UCSD-AML1 (cell line): ENCODE data around the gene OGFR.

Experiments used
- DNase-seq: peaks from one replicate; lab custom pipeline; 2025; ENCODE audit not compliant: unreplicated experiment; lab: John Stamatoyannopoulos, UW

The OGFR gene

DNA sequence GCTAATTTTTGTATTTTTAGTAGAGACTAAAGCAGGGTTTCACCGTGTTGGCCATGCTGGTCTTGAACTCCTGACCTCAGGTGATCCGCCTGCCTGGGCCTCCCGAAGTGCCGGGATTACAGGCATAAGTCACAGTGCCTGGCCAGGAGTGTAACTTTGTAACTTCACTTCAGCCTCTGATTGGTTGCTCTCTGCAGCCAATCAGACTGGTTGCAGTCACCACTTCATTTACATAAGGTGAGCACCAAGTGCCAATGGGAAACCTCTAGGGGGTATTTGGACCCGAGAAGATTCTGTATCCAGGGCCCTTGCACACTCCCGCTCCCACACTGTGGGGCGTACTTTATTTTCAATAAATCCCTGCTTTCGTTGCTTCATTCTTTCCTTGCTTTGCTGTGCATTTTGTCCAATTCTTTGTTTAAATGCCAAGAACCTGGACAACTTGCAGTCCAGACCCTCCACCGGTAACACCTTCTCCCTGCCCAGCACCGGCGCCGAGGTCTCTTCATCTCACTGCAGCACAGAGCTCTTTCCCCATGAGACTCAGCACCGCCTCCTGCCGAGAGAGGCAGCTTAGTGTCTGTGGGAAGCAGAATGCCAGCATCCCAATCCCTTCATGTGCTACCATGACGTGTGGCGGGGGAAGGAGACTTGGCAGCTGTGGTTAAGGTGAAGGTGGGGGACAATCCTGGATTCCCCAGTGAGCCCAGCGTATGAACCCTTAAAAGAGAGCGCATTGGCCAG lies 22.3 kb upstream of the OGFR start:
- DNase-seq: peak; percentile 65

- peak; percentile 75 for DNase-seq
These were observed 21.7 kb upstream of the OGFR start for GRCh38 chr20:62782893-62783278.

DNA sequence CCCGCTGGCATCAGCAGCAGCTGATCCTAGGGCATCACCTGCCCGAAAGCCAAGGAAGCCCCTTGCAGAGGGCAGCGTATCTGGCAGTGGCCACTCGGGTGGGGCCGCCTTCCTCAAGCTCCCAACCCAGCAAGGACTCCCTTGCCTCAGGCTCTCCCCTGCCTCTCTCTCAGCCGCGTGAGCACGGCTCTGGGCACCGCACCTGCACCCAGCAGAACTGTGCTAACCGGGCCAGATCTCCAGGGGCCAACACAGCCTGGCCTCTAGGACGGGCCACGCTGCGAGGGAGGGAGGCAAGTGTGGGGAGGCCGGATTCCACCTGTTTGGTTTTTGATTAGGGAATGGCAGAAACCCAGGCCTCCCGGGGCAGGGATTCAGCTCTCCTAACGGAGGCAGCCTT lies 20.1 kb upstream of the OGFR start:
- DNase-seq: no peak

GRCh38 chr20:62785393-62785792 lies 19.2 kb upstream of the OGFR start:
- no peak for DNase-seq

- no peak for DNase-seq
These were observed 18.5 kb upstream of the OGFR start for GRCh38 chr20:62786157-62786556.

- peak; percentile 27 for DNase-seq
These were observed 17.3 kb upstream of the OGFR start for GRCh38 chr20:62787321-62787720.

GRCh38 chr20:62787866-62788265 lies 16.8 kb upstream of the OGFR start:
- DNase-seq: no peak

GRCh38 chr20:62788607-62789006 lies 16.0 kb upstream of the OGFR start:
- DNase-seq: peak; percentile 35

- no peak for DNase-seq
These were observed 14.6 kb upstream of the OGFR start for GRCh38 chr20:62790075-62790474.

DNA sequence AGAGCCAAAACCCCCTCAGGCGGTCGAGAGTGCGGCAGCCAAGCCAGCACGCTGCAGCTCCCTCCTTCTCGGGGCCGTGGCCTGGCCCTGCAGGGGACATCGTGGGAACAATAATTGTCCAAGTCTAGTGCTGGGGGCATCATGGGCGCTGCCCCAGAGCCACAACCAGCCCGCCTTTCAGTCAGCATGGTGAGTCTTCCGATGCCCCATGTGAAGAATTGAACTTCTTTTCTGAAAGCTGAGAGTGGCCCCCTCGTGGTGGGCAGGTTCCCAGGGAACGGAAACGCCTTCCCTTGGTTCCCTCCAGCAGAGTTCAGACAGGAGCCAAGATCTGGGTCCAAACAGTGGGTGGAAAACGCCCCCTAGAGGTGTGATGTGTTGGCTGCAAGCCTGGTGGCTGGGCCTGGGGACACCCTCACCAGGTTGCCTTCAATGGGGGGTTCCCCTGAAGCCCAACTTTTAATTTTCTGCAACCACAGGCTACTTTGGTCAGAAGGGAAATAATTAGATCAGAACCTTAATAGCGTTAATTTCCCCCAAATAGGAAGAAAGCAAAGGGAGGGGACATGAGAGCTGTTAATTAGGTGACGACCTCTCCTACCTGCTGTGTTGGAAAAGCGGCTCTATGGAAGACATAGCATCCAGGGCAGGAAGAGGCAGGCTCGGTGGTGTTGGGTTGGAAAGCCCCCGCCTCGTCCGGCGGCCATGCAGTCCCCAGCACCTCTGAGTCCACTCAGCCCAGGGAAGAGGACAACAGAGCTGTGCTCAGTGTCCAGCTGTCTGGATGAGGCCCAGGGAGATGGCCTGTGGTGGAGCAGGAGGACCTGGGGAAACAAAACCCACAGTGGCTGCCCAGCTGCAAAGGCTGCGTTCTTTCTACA lies 13.1 kb upstream of the OGFR start:
- peak; percentile 89 for DNase-seq

GRCh38 chr20:62792182-62792939 lies 12.3 kb upstream of the OGFR start:
- DNase-seq: no peak

DNA sequence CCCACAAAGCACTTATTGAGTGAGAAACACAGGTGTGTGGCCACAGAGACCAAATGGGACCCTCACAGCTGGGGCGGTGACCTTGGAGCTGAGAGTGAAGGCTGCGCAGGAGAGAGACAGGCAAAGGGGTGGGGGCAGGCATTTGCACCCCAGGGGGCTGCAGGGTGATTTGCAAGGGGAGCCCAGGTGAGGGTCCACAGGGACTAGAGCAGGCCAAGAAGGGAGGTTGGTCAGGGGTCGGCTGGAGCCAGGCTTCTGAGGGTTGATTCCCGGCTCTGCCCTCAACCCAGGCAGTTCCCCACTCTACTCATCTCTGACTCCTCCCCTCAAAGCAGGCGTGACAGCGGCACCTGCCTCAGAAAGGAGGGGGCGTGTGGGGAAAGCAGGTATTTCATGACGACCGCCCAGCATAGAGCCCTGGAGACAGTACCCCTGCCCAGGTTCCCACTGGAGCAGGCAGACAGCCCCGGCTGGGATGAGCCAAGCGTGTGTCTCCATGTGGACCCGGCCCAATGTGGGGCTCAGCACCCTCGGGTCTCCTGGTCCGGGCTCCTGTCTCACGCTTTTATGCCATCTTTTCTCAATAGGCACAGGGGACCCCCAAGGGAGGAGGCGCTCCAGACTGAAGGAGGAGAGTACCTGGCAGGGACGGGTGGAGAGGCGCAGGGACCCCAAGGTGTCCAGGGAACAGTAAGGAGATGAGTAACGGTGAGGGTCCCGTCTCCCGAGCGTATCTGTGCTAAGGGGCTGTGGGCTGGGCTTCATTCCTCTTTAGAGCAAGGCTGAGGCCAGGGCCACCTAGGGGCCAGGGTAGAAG lies 11.5 kb upstream of the OGFR start:
- no peak for DNase-seq

GRCh38 chr20:62793757-62794006 lies 11.0 kb upstream of the OGFR start:
- DNase-seq: no peak

- peak; percentile 99 for DNase-seq
These were observed 10.5 kb upstream of the OGFR start for GRCh38 chr20:62794007-62794724.

- peak; percentile 65 for DNase-seq
These were observed 9.4 kb upstream of the OGFR start for GRCh38 chr20:62795023-62795761.

DNA sequence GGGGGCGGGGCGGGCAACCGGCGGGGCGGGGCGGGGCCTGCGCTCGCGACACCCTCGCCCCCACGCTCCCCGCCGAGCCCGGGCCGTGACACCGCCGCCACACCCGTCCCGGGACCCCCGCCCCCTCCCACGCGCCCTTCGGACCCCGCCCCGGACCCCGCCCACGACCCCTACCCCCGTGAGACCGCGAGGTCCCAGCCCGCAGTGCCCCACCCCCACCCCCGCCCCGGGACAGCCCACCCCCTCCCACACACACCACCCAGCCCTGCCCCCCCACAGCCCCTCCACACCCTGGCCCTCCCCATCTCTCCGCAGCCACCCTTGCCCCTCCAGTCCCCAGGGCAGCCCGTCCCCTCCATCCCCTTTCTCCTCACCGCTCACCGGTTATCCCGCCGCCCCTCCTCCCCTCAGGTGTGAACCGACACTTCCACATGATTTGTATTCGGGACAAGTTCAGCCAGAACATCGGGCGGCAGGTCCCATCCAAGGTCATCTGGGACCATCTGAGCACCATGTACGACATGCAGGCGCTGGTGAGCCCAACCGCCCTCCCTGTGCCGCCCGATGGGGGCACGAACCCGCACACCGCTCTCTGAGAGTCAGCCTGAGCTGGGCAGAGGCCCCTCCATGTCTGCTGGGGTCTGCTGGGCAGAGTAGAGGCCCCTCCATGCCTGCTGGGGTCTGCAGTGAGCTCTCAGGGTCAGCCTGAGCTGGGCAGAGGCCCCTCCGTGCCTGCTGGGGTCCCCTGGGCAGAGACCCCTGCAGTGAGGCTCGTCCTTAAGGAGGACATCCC lies 7.7 kb upstream of the OGFR start:
- no peak for DNase-seq

- no peak for DNase-seq
These were observed 6.7 kb upstream of the OGFR start for GRCh38 chr20:62797671-62798532.

GRCh38 chr20:62799036-62799435 lies 5.6 kb upstream of the OGFR start:
- DNase-seq: no peak
